Neural progenitor cell (in vitro differentiated cells): Measurements from ENCODE around the gene ABL1.

ENCODE experiments used
- EZH2 ChIP-seq: fragments of 200-600 bp; sonication (generic); IDR thresholded peaks from 2 replicates; pipeline ENCODE4 v1.6.1; 2017; ENCODE audit warnings: antibody characterized with exemption, mild to moderate bottlenecking, moderate library complexity
- TF ChIP-seq, protein P1 (sequence below): fragments of 200-600 bp; sonication (generic); IDR thresholded peaks from 2 replicates; pipeline ENCODE4 v1.5.1; 2017; ENCODE audit warnings: antibody characterized with exemption, mild to moderate bottlenecking

DNA sequence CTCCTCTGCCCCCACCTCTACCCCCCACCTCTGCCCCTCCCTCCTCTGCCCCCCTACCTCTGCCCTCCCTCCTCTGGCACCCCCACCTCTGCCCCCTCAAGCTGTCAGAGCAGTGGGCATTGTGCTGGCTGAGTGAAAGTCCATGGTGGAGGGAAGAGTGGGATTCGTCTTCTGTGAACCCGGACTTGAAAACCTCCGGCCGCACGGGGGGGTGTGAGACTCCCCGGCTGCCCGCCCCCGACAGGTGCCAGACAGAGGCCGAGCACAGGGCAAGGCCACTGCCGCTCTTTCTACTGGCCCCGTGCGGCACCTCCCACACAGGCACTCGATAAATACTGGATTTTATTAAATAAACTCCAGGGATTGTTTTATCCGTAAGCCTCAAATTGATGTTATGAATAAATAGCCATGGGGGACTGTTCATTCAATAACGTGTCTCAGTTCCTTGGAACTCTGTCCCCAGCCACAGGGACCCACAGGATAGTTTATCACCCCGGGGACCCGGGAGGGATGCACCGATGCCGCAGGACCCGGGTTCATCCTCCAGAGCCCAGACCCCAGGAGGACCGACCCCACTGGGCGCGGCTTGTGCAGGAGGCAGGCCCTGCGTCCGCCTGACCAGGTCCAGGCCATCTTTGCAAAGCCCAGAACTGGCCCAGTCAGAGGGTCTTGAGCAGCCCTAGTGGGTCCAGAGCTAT lies 64.1 kb downstream of the ABL1 start:
- TF ChIP-seq, protein P1, sequence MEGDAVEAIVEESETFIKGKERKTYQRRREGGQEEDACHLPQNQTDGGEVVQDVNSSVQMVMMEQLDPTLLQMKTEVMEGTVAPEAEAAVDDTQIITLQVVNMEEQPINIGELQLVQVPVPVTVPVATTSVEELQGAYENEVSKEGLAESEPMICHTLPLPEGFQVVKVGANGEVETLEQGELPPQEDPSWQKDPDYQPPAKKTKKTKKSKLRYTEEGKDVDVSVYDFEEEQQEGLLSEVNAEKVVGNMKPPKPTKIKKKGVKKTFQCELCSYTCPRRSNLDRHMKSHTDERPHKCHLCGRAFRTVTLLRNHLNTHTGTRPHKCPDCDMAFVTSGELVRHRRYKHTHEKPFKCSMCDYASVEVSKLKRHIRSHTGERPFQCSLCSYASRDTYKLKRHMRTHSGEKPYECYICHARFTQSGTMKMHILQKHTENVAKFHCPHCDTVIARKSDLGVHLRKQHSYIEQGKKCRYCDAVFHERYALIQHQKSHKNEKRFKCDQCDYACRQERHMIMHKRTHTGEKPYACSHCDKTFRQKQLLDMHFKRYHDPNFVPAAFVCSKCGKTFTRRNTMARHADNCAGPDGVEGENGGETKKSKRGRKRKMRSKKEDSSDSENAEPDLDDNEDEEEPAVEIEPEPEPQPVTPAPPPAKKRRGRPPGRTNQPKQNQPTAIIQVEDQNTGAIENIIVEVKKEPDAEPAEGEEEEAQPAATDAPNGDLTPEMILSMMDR = no peak
- TF ChIP-seq EZH2 = no peak
